HEK293 (cell line): ENCODE measurements around the gene CHD5.
A peak's percentile ranks its signal among the peaks of the same experiment; 100 is the strongest.

Source experiments
- ELK4 ChIP-seq: IDR thresholded peaks from 2 replicates; pipeline ENCODE4 v1.6.1; 2011; ENCODE audit warnings: mild to moderate bottlenecking, low read depth, low read length, borderline replicate concordance
- GFI1B ChIP-seq: fragments of 450-650 bp; formaldehyde crosslinking; IDR thresholded peaks from 2 replicates; pipeline ENCODE4 v1.5.1; 2016; ENCODE audit warnings: missing biosample characterization, missing genetic modification characterization
- INSM2 ChIP-seq: fragments of 450-650 bp; formaldehyde crosslinking; IDR thresholded peaks from 2 replicates; pipeline ENCODE4 v1.5.1; 2016; ENCODE audit warnings: missing biosample characterization, missing genetic modification characterization
- KLF1 ChIP-seq: fragments of 450-650 bp; formaldehyde crosslinking; IDR thresholded peaks from 2 replicates; pipeline ENCODE4 v1.5.1; 2016; ENCODE audit warnings: missing biosample characterization, missing genetic modification characterization
- KLF9 ChIP-seq: fragments of 450-650 bp; formaldehyde crosslinking; IDR thresholded peaks from 2 replicates; pipeline ENCODE4 v1.5.1; 2016; ENCODE audit warnings: missing biosample characterization, missing genetic modification characterization, low read depth
- OSR2 ChIP-seq: fragments of 450-650 bp; formaldehyde crosslinking; IDR thresholded peaks from 2 replicates; pipeline ENCODE4 v1.5.1; 2016; ENCODE audit warnings: missing biosample characterization, missing genetic modification characterization
- PRDM4 ChIP-seq: fragments of 450-650 bp; formaldehyde crosslinking; IDR thresholded peaks from 2 replicates; pipeline ENCODE4 v1.5.1; 2017; ENCODE audit warnings: missing biosample characterization, missing genetic modification characterization
- SP3 ChIP-seq: fragments of 450-650 bp; formaldehyde crosslinking; IDR thresholded peaks from 2 replicates; pipeline ENCODE4 v1.5.1; 2016; ENCODE audit warnings: missing biosample characterization, missing genetic modification characterization
- ZBTB21 ChIP-seq: fragments of 450-650 bp; formaldehyde crosslinking; IDR thresholded peaks from 2 replicates; pipeline ENCODE4 v1.5.1; 2017; ENCODE audit warnings: missing biosample characterization, missing genetic modification characterization
- ZBTB44 ChIP-seq: fragments of 450-650 bp; IDR thresholded peaks from 2 replicates; pipeline ENCODE4 v1.5.1; 2018; ENCODE audit warnings: missing biosample characterization, mild to moderate bottlenecking, missing genetic modification characterization
- ZBTB8A ChIP-seq: fragments of 450-650 bp; formaldehyde crosslinking; IDR thresholded peaks from 2 replicates; pipeline ENCODE4 v1.5.1; 2016; ENCODE audit warnings: missing biosample characterization, missing genetic modification characterization
- ZNF10 ChIP-seq: fragments of 450-650 bp; formaldehyde crosslinking; IDR thresholded peaks from 2 replicates; pipeline ENCODE4 v1.5.1; 2017; ENCODE audit warnings: missing biosample characterization, missing genetic modification characterization
- ZNF138 ChIP-seq: fragments of 450-650 bp; formaldehyde crosslinking; IDR thresholded peaks from 2 replicates; pipeline ENCODE4 v1.5.1; 2016; ENCODE audit warnings: missing biosample characterization, missing genetic modification characterization, borderline replicate concordance
- ZNF157 ChIP-seq: fragments of 450-650 bp; formaldehyde crosslinking; IDR thresholded peaks from 2 replicates; pipeline ENCODE4 v1.5.1; 2016; ENCODE audit warnings: missing biosample characterization, missing genetic modification characterization
- ZNF292 ChIP-seq: fragments of 450-650 bp; formaldehyde crosslinking; IDR thresholded peaks from 2 replicates; pipeline ENCODE4 v1.5.1; 2016; ENCODE audit warnings: low read depth, missing biosample characterization, missing genetic modification characterization, borderline replicate concordance
- ZNF311 ChIP-seq: fragments of 450-650 bp; formaldehyde crosslinking; IDR thresholded peaks from 2 replicates; pipeline ENCODE4 v1.5.1; 2017; ENCODE audit warnings: missing biosample characterization, missing genetic modification characterization, borderline replicate concordance
- ZNF426 ChIP-seq: fragments of 450-650 bp; formaldehyde crosslinking; IDR thresholded peaks from 2 replicates; pipeline ENCODE4 v1.5.1; 2017; ENCODE audit warnings: missing biosample characterization, missing genetic modification characterization, mild to moderate bottlenecking, inconsistent platforms, moderate library complexity
- ZNF544 ChIP-seq: fragments of 450-650 bp; formaldehyde crosslinking; IDR thresholded peaks from 2 replicates; pipeline ENCODE4 v1.5.0; 2017; ENCODE audit warnings: missing biosample characterization, missing genetic modification characterization
- ZNF549 ChIP-seq: fragments of 450-650 bp; IDR thresholded peaks from 2 replicates; pipeline ENCODE4 v1.5.1; 2018; ENCODE audit warnings: missing biosample characterization, missing genetic modification characterization, mild to moderate bottlenecking, inconsistent platforms, moderate library complexity
- ZNF560 ChIP-seq: fragments of 450-650 bp; formaldehyde crosslinking; IDR thresholded peaks from 2 replicates; pipeline ENCODE4 v1.5.1; 2017; ENCODE audit warnings: missing biosample characterization, missing genetic modification characterization, borderline replicate concordance
- ZNF571 ChIP-seq: fragments of 450-650 bp; formaldehyde crosslinking; IDR thresholded peaks from 2 replicates; pipeline ENCODE4 v1.5.0; 2017; ENCODE audit warnings: missing biosample characterization, missing genetic modification characterization
- ZNF645 ChIP-seq: fragments of 450-650 bp; formaldehyde crosslinking; IDR thresholded peaks from 2 replicates; pipeline ENCODE4; 2016; ENCODE audit warnings: missing biosample characterization, missing genetic modification characterization
- ZNF658 ChIP-seq: fragments of 450-650 bp; formaldehyde crosslinking; IDR thresholded peaks from 2 replicates; pipeline ENCODE4; 2016; ENCODE audit warnings: missing biosample characterization, missing genetic modification characterization
- ZNF664 ChIP-seq: fragments of 450-650 bp; formaldehyde crosslinking; IDR thresholded peaks from 2 replicates; pipeline ENCODE4 v1.5.1; 2016; ENCODE audit warnings: missing biosample characterization, missing genetic modification characterization
- ZNF704 ChIP-seq: fragments of 450-650 bp; formaldehyde crosslinking; IDR thresholded peaks from 2 replicates; pipeline ENCODE4 v1.5.1; 2016; ENCODE audit warnings: missing biosample characterization, missing genetic modification characterization
- ZNF776 ChIP-seq: fragments of 450-650 bp; formaldehyde crosslinking; IDR thresholded peaks from 2 replicates; pipeline ENCODE4 v1.5.0; 2017; ENCODE audit warnings: missing biosample characterization, missing genetic modification characterization, borderline replicate concordance
- TF ChIP-seq, protein P1 (sequence below): fragments of 450-650 bp; formaldehyde crosslinking; IDR thresholded peaks from 2 replicates; pipeline ENCODE4 v1.5.1; 2016; ENCODE audit warnings: missing biosample characterization, missing genetic modification characterization
- TF ChIP-seq, protein P2 (sequence below): fragments of 450-650 bp; formaldehyde crosslinking; IDR thresholded peaks from 2 replicates; pipeline ENCODE4 v1.5.1; 2016; ENCODE audit warnings: missing biosample characterization, missing genetic modification characterization

The CHD5 gene

DNA sequence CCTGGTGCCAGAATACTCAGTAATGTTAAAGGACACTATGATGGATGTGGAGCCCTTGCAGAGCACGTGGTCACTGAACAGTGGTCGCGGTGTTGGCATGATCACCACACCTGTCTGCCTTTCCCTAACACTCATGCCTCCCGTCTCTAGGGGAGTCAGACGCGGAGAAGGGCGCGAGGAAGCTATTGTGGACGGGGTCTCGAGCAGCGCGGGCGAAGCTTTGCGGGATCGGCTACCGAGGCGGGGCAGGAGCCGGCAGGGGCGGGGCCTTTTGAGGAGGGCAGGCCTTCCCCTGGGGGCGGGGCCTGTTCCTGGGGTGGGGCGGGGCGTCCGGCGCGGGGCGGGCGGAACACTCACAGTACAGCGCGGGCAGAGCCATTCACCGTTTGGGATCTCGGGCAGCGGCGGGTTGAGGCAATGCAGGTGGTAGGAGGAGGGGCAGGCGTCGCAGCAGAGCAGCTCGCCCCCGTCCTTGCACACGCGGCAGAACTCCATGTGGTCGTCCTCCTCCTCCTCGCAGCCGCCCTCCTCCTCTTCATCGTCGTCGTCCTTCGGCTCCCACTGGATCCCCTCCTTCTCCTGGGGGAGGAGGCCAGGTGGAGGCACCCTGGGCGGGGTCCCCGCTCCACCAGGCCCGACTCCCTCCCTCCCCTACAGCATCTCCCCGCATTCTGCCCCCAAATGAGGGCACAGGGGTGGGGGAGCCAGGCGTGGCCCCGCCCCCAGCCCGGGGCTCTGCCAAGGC is 31.5 kb downstream of the CHD5 start (continued):
- TF ChIP-seq INSM2 (tag by site-specific recombination) = no peak
- TF ChIP-seq GFI1B (tag by site-specific recombination) = no peak
- no peak for TF ChIP-seq ZNF664 (tag by site-specific recombination)
- no peak for TF ChIP-seq ZBTB8A (tag by site-specific recombination)
- no peak for TF ChIP-seq ZNF157 (tag by site-specific recombination)
- no peak for TF ChIP-seq ZNF426 (tag by site-specific recombination)
- TF ChIP-seq ZNF645 (tag by site-specific recombination) = no peak
- no peak for TF ChIP-seq ZNF658 (tag by site-specific recombination)
- TF ChIP-seq ZNF311 (tag by site-specific recombination) = no peak
- TF ChIP-seq ZNF571 (tag by site-specific recombination) = no peak
- no peak for TF ChIP-seq ZNF10 (tag by site-specific recombination)
- no peak for TF ChIP-seq ZNF544 (tag by site-specific recombination)
- TF ChIP-seq PRDM4 = no peak
- TF ChIP-seq ZNF704 (tag by site-specific recombination) = no peak
- TF ChIP-seq, protein P1, sequence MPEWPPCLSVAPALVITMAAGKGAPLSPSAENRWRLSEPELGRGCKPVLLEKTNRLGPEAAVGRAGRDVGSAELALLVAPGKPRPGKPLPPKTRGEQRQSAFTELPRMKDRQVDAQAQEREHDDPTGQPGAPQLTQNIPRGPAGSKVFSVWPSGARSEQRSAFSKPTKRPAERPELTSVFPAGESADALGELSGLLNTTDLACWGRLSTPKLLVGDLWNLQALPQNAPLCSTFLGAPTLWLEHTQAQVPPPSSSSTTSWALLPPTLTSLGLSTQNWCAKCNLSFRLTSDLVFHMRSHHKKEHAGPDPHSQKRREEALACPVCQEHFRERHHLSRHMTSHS (tag by site-specific recombination) = no peak
- no peak for TF ChIP-seq ZNF776
- TF ChIP-seq ZNF549 (tag by site-specific recombination) = no peak
- TF ChIP-seq ZNF560 (tag by site-specific recombination) = no peak
- no peak for TF ChIP-seq ELK4
- TF ChIP-seq OSR2 (tag by site-specific recombination) = peak; percentile 67
- peak; percentile 81 for TF ChIP-seq SP3 (tag by site-specific recombination)
- no peak for TF ChIP-seq ZBTB44
- no peak for TF ChIP-seq ZNF292
- TF ChIP-seq, protein P2, sequence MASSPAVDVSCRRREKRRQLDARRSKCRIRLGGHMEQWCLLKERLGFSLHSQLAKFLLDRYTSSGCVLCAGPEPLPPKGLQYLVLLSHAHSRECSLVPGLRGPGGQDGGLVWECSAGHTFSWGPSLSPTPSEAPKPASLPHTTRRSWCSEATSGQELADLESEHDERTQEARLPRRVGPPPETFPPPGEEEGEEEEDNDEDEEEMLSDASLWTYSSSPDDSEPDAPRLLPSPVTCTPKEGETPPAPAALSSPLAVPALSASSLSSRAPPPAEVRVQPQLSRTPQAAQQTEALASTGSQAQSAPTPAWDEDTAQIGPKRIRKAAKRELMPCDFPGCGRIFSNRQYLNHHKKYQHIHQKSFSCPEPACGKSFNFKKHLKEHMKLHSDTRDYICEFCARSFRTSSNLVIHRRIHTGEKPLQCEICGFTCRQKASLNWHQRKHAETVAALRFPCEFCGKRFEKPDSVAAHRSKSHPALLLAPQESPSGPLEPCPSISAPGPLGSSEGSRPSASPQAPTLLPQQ (tag by site-specific recombination) = 0 out of 2 replicates have a peak, but pooled peaks have one; percentile 13
- no peak for TF ChIP-seq ZBTB21 (tag by site-specific recombination)
- TF ChIP-seq KLF9 (tag by site-specific recombination) = peak; percentile 39; the same call in 1 of the 2 replicates
- no peak for TF ChIP-seq ZNF138 (tag by site-specific recombination)
- peak; percentile 84 for TF ChIP-seq KLF1 (tag by site-specific recombination)
